Adrenal gland (tissue), 12 donors: ENCODE data around the gene SMARCC1. TPM values are rescaled to one million over a fixed set of nuclear protein-coding genes. Genes with fewer than 3 reads are reported as not detected.

Experiments
- DNase-seq, 7 donors: peaks; one replicate each; pipeline ENCODE4 v3.0.0-alpha.2; 2019 to 2020
- H3K27ac ChIP-seq, 5 donors: fragments of 200-600 bp; sonication (generic) in 4 of 5; 1 replicate in 3 of 5; 2 replicates in 2 of 5; pipeline versions ENCODE4 v1.5.1 to v1.8.0; 2016 to 2020; ENCODE audit warnings: mild to moderate bottlenecking in 1 of 5
- H3K27me3 ChIP-seq: fragments of 200-600 bp; 2 replicates; pipeline ENCODE4 v1.8.0; 2021
- H3K36me3 ChIP-seq, 2 donors: fragments of 200-600 bp; replicated peaks in 1 of 2; 1 replicate in 1 of 2; 2 replicates in 1 of 2; pipeline versions ENCODE4 v1.5.1 to v1.8.0; 2018 to 2022
- H3K4me1 ChIP-seq, 2 donors: fragments of 200-600 bp; replicated peaks in 1 of 2; 1 replicate in 1 of 2; 2 replicates in 1 of 2; pipeline versions ENCODE4 v1.5.1 to v1.8.0; 2018 to 2021
- H3K4me3 ChIP-seq, 4 donors: fragments of 200-600 bp; sonication (generic) in 3 of 4; one replicate each; pipeline ENCODE4 v1.5.1; 2016 to 2018
- H3K9me3 ChIP-seq, 3 donors: fragments of 200-600 bp; sonication (generic) in 1 of 3; replicated peaks in 1 of 3; 1 replicate in 2 of 3; 2 replicates in 1 of 3; pipeline versions ENCODE4 v1.5.1 to v1.8.0; 2016 to 2021
- POLR2A ChIP-seq, 2 donors: fragments of 450-650 bp; IDR thresholded peaks; one replicate each; pipeline ENCODE4 v1.6.1; 2017; ENCODE audit warnings: antibody characterized with exemption in 2 of 2, mild to moderate bottlenecking in 2 of 2, moderate library complexity in 1 of 2
- WGBS, 4 donors: extraction: QIAGEN DNeasy Blood & Tissue Kit in 2 of 4; methylation state at CpG; one replicate each; pipeline versions ENCODE4 v1.1.5 to v1.1.7; 2013 to 2017; 5-methylcytosine and 5-hydroxymethylcytosine counted together
- intact Hi-C, 2 donors: fragments of 100-400 bp; cut with DNase I; formaldehyde crosslinking; loops; one replicate each; pipeline versions ENCODE4 v1.14.1 to v1.15.0; 2022 to 2023
- polyA plus RNA-seq, 3 donors: library from polyadenylated mRNA; stranded (reverse); fragments of 200-250 nt in 2 of 3; fragments of 350-450 nt in 1 of 3; fragmentation: Illumina TruSeq in 1 of 3; extraction: RNeasy Lipid Tissue Mini Kit (QIAGEN cat#74804) in 1 of 3; gene quantifications; one replicate each; pipeline ENCODE4 v1.2.3, GENCODE V29; 2013 to 2014
- total RNA-seq, 9 donors: library from RNA; depleted of rRNA in 4 of 9; stranded (reverse); fragments of >200 nt in 4 of 9; fragments of 120-200 nt in 1 of 9; fragmentation: NEBNext Ultra II Directional in 1 of 9; extraction: Animal tissue kit (Norgen Biotek cat#: 25700) in 1 of 9; gene quantifications; one replicate each; pipeline versions ENCODE4 v1.1.0 to v1.2.4, GENCODE V29; 2013 to 2023
- TF ChIP-seq, protein P1 (sequence below), 6 experiments: fragments of 450-650 bp in 4 of 6; fragments of 200-600 bp in 2 of 6; sonication (generic) in 1 of 6; IDR thresholded peaks; 1 replicate in 5 of 6; 2 replicates in 1 of 6; pipeline versions ENCODE4 v1.5.1 to v1.8.0; 2016 to 2021; ENCODE audit warnings: antibody characterized with exemption in 6 of 6, mild to moderate bottlenecking in 2 of 6, moderate library complexity in 1 of 6
- donor health status: healthy with polysubstance abuse.
- donor health status: Bipolar disorder and iron deficiency.
- donor health status: DM: yes; HTN: yes; CAD: no.
- donor health status: DM: no; HTN: no; CAD: no.
- donor health status: DM: no; HTN: no; CAD: no.
- donor health status: DM: yes; HTN: yes; CAD: no.

Gene SMARCC1
- total and polyA plus RNA-seq, 12 donors = 5.5 to 47.4 (median 19.9) TPM

GRCh38 chr3:47577583-47578118 lies 204.0 kb downstream of the SMARCC1 start:
- H3K36me3 ChIP-seq = no peaks in the 10 kb centered on the region
- peak in 4 of 7 donors; percentile 22 to 40 (median 32) for DNase-seq
- no peaks in the 10 kb centered on the region for H3K27me3 ChIP-seq
- H3K27ac ChIP-seq = no peak overlapping the region
- peak overlapping the region in 2 of 4 donors; percentile 36 to 88 for H3K4me3 ChIP-seq
- intact Hi-C loops = no loop called here
- TF ChIP-seq, protein P1, sequence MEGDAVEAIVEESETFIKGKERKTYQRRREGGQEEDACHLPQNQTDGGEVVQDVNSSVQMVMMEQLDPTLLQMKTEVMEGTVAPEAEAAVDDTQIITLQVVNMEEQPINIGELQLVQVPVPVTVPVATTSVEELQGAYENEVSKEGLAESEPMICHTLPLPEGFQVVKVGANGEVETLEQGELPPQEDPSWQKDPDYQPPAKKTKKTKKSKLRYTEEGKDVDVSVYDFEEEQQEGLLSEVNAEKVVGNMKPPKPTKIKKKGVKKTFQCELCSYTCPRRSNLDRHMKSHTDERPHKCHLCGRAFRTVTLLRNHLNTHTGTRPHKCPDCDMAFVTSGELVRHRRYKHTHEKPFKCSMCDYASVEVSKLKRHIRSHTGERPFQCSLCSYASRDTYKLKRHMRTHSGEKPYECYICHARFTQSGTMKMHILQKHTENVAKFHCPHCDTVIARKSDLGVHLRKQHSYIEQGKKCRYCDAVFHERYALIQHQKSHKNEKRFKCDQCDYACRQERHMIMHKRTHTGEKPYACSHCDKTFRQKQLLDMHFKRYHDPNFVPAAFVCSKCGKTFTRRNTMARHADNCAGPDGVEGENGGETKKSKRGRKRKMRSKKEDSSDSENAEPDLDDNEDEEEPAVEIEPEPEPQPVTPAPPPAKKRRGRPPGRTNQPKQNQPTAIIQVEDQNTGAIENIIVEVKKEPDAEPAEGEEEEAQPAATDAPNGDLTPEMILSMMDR (IDR thresholded peaks at IDR 0.05) = no peak
- no peak for TF ChIP-seq POLR2A (IDR thresholded peaks at IDR 0.05)
- H3K4me1 ChIP-seq = peaks cover 4 to 11% of the 10 kb centered on the region in 2 donors
- WGBS, 4 donors = 0 to 4% (median 3%) methylated on average over 1 to 49 of the region's 49 CpGs; no CpG with 5 or more reads in 1 of the 4 donors
- no peaks in the 10 kb centered on the region for H3K9me3 ChIP-seq

- H3K9me3 ChIP-seq = no peaks in the 10 kb centered on the region
- no peak overlapping the region for H3K4me3 ChIP-seq
- no peak overlapping the region for H3K27ac ChIP-seq
- intact Hi-C loops = no loop called here
- peaks cover 0 to 7% of the 10 kb centered on the region in 2 donors for H3K4me1 ChIP-seq
- TF ChIP-seq, protein P1 (IDR thresholded peaks at IDR 0.05) = no peak
- no peak for TF ChIP-seq POLR2A (IDR thresholded peaks at IDR 0.05)
- H3K36me3 ChIP-seq = no peaks in the 10 kb centered on the region
- WGBS, 4 donors = 77 to 89% (median 83%) methylated on average over 9 of the region's 9 CpGs
- no peak for DNase-seq
- no peaks in the 10 kb centered on the region for H3K27me3 ChIP-seq
These were observed 208.2 kb downstream of the SMARCC1 start for GRCh38 chr3:47573190-47574172.

DNA sequence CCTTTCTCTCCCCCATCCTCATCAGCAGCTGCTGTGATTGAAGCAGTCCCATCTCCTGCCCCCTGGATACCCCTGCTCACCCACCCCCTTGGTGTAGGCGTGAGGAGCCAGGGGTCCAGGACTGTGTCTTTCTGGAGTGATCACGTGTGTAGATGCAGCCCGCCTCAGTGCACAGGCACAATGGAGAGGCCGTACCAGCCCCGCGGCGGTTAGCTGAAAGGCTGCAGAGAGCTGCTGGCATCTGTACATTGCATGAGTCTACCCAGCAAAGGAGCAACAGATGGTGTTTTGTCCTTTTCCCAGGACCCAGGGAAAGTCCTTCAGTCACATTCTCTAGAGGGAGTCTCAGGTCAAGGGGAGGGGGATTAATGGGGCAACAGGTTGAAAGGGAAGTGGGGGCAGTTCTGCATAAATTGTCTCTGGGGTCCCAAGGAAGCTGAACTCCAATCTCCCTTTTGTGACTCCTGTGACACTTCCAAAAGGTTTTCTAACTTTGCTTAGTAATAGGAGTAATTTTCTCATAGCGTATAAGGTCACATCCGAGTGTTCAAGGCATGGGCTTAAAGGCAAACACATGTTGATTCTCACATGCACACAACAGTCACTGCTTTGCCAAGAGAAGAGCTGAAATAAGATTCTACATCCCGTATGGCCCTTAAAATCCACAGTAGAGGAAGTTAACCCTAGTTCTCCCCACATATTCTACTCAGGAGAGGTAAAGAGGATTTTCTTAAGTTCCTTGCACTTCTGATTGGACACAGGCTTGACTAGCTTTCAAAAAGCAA lies 210.1 kb downstream of the SMARCC1 start:
- no peak for DNase-seq
- 80 to 97% (median 82%) methylated on average over 8 to 10 of the region's 10 CpGs for WGBS, 4 donors
- intact Hi-C loops = no loop called here
- TF ChIP-seq, protein P1 (IDR thresholded peaks at IDR 0.05) = no peak
- TF ChIP-seq POLR2A (IDR thresholded peaks at IDR 0.05) = no peak
- H3K36me3 ChIP-seq = no peaks in the 10 kb centered on the region
- H3K27me3 ChIP-seq = no peaks in the 10 kb centered on the region
- H3K4me1 ChIP-seq = no peaks in the 10 kb centered on the region
- H3K4me3 ChIP-seq = no peak overlapping the region
- H3K27ac ChIP-seq = no peak overlapping the region
- H3K9me3 ChIP-seq = no peaks in the 10 kb centered on the region

GRCh38 chr3:47568901-47569300 lies 212.8 kb downstream of the SMARCC1 start:
- no peak overlapping the region for H3K27ac ChIP-seq
- no peaks in the 10 kb centered on the region for H3K4me1 ChIP-seq
- H3K27me3 ChIP-seq = no peaks in the 10 kb centered on the region
- no peaks in the 10 kb centered on the region for H3K36me3 ChIP-seq
- no peak overlapping the region for H3K4me3 ChIP-seq
- WGBS, 4 donors = 91 to 95% (median 92%) methylated on average over 6 of the region's 6 CpGs
- H3K9me3 ChIP-seq = no peaks in the 10 kb centered on the region
- DNase-seq = no peak
- intact Hi-C loops = no loop called here
- TF ChIP-seq POLR2A (IDR thresholded peaks at IDR 0.05) = no peak
- TF ChIP-seq, protein P1 (IDR thresholded peaks at IDR 0.05) = no peak
